Osteoblast (primary cell): Measurements from ENCODE around the gene MARCHF2. TPM values are rescaled to one million over a fixed set of nuclear protein-coding genes. Genes with fewer than 3 reads are reported as not detected.

Experiments used
- DNase-seq: peaks from one replicate; pipeline ENCODE4 v3.0.0; 2011; ENCODE audit warnings: low spot score, mixed read lengths; ENCODE audit not compliant: insufficient read length; ENCODE audit errors: missing footprints
- H2AFZ ChIP-seq: 2 replicates; pipeline ENCODE4 v1.6.0; 2011; ENCODE audit warnings: mild to moderate bottlenecking, low read length
- H3K27ac ChIP-seq: 2 replicates; pipeline ENCODE4 v1.5.1; 2011; ENCODE audit warnings: mild to moderate bottlenecking, low read depth, low read length, moderate library complexity
- H3K27me3 ChIP-seq: 2 replicates; pipeline ENCODE4 v1.6.0; 2012; ENCODE audit warnings: mild to moderate bottlenecking, control low read depth, inconsistent platforms, low read length, moderate library complexity; ENCODE audit not compliant: insufficient read depth
- H3K36me3 ChIP-seq: 2 replicates; pipeline ENCODE4 v1.5.1; 2011; ENCODE audit warnings: mild to moderate bottlenecking, low read length, control low read depth, moderate library complexity; ENCODE audit not compliant: insufficient read depth
- H3K4me1 ChIP-seq: 2 replicates; pipeline ENCODE4 v1.5.1; 2011; ENCODE audit warnings: mild to moderate bottlenecking, low read length, control low read depth, moderate library complexity; ENCODE audit not compliant: insufficient read depth
- H3K4me2 ChIP-seq: 2 replicates; pipeline ENCODE4 v1.6.0; 2011; ENCODE audit warnings: mild to moderate bottlenecking, low read length; ENCODE audit not compliant: insufficient read depth
- H3K4me3 ChIP-seq: fragments of 200-600 bp; sonication (generic); 3 replicates; pipeline ENCODE4 v1.5.1; 2012; ENCODE audit warnings: mild to moderate bottlenecking, low read length, inconsistent platforms; ENCODE audit not compliant: insufficient read depth
- H3K79me2 ChIP-seq: 2 replicates; pipeline ENCODE4 v1.6.0; 2012; ENCODE audit warnings: mild to moderate bottlenecking, low read length, control low read depth, inconsistent platforms; ENCODE audit not compliant: insufficient read depth
- H3K9me3 ChIP-seq: 2 replicates; pipeline ENCODE4 v1.5.1; 2011; ENCODE audit warnings: low read depth, low read length, control low read depth
- H4K20me1 ChIP-seq: 2 replicates; pipeline ENCODE4 v1.6.0; 2012; ENCODE audit warnings: mild to moderate bottlenecking, low read length, control low read depth; ENCODE audit not compliant: insufficient read depth
- total RNA-seq: library from RNA; depleted of rRNA; stranded (reverse); fragments of >200 nt; gene quantifications from 2 replicates; pipeline ENCODE4 v1.2.3, GENCODE V29; 2012
- TF ChIP-seq, protein P1 (sequence below): IDR thresholded peaks from 2 replicates; pipeline ENCODE4 v1.5.1; 2011; ENCODE audit warnings: mild to moderate bottlenecking, low read depth, low read length, moderate library complexity; ENCODE audit errors: extremely low read depth

The MARCHF2 gene
- total RNA-seq, 1 donor = 69.8 TPM

- peaks cover 37% of the 10 kb centered on the region for H3K4me1 ChIP-seq
- H3K79me2 ChIP-seq = peaks cover 97% of the 10 kb centered on the region
- H3K4me3 ChIP-seq = no peak overlapping the region
- H2AFZ ChIP-seq = no peak overlapping the region
- no peak for DNase-seq
- H3K27me3 ChIP-seq = no peaks in the 10 kb centered on the region
- H4K20me1 ChIP-seq = peaks cover 89% of the 10 kb centered on the region
- H3K27ac ChIP-seq = peak overlapping the region; percentile 91
- TF ChIP-seq, protein P1, sequence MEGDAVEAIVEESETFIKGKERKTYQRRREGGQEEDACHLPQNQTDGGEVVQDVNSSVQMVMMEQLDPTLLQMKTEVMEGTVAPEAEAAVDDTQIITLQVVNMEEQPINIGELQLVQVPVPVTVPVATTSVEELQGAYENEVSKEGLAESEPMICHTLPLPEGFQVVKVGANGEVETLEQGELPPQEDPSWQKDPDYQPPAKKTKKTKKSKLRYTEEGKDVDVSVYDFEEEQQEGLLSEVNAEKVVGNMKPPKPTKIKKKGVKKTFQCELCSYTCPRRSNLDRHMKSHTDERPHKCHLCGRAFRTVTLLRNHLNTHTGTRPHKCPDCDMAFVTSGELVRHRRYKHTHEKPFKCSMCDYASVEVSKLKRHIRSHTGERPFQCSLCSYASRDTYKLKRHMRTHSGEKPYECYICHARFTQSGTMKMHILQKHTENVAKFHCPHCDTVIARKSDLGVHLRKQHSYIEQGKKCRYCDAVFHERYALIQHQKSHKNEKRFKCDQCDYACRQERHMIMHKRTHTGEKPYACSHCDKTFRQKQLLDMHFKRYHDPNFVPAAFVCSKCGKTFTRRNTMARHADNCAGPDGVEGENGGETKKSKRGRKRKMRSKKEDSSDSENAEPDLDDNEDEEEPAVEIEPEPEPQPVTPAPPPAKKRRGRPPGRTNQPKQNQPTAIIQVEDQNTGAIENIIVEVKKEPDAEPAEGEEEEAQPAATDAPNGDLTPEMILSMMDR = no peak
- H3K36me3 ChIP-seq = peaks cover 41% of the 10 kb centered on the region
- no peaks in the 10 kb centered on the region for H3K9me3 ChIP-seq
- H3K4me2 ChIP-seq = peak overlapping the region; percentile 82
These were observed 45.3 kb downstream of the MARCHF2 start for GRCh38 chr19:8458380-8458779.

GRCh38 chr19:8459095-8459494 lies 46.0 kb downstream of the MARCHF2 start:
- Histone ChIP-seq H3K4me3 (no peak overlapping the region), H4K20me1 (peaks cover 89% of the 10 kb centered on the region), H3K4me1 (peaks cover 37% of the 10 kb centered on the region), H3K9me3 (no peaks in the 10 kb centered on the region), H3K36me3 (peaks cover 47% of the 10 kb centered on the region), H3K27ac (peak overlapping the region; percentile 91), H3K27me3 (no peaks in the 10 kb centered on the region), H3K4me2 (peak overlapping the region; percentile 82), H3K79me2 (peaks cover 97% of the 10 kb centered on the region), H2AFZ (no peak overlapping the region)
- TF ChIP-seq, protein P1 = no peak
- DNase-seq = no peak

DNA sequence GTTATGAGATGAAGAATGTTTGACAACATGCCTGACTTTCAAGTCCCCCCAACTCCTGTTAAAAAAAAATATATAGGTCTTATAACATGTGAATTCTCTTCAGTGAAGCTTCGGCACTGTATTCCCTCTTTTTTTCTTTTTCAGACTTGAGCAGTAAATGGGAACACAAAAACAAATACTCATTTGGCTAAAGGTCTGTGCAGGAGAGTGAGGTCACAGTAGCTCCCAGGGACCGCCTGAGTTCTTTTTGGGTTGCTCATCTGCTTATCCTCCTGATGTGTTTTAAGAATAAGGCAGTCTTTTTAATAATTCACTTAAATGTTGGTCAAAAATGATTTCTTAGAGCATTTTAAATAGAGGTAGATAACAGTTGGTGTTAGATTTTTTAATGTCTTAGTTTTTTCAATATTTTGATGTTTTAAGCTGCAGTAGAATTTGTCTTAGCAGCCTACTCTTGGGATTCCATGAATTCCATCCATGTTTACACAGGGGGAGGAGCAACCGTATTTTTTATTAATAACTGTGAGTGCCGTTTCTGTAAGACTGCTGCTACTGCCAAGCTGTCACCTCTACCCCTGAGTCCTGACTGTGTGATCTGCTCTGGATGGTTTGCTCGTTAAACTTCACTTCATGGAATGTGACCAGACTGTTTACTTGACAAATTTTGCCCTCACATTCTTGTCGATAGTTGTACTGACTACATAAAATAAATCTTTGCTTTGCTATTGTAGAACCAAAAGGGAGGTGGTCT lies 46.6 kb downstream of the MARCHF2 start:
- Histone ChIP-seq H3K27ac (peak overlapping the region; percentile 91), H3K27me3 (no peaks in the 10 kb centered on the region), H3K4me1 (peaks cover 37% of the 10 kb centered on the region), H3K79me2 (peaks cover 97% of the 10 kb centered on the region), H3K9me3 (no peaks in the 10 kb centered on the region), H4K20me1 (peaks cover 83% of the 10 kb centered on the region), H3K36me3 (peaks cover 52% of the 10 kb centered on the region), H3K4me3 (peak overlapping the region; percentile 49), H3K4me2 (peak overlapping the region; percentile 82), H2AFZ (no peak overlapping the region)
- DNase-seq = no peak
- TF ChIP-seq, protein P1 = no peak

DNA sequence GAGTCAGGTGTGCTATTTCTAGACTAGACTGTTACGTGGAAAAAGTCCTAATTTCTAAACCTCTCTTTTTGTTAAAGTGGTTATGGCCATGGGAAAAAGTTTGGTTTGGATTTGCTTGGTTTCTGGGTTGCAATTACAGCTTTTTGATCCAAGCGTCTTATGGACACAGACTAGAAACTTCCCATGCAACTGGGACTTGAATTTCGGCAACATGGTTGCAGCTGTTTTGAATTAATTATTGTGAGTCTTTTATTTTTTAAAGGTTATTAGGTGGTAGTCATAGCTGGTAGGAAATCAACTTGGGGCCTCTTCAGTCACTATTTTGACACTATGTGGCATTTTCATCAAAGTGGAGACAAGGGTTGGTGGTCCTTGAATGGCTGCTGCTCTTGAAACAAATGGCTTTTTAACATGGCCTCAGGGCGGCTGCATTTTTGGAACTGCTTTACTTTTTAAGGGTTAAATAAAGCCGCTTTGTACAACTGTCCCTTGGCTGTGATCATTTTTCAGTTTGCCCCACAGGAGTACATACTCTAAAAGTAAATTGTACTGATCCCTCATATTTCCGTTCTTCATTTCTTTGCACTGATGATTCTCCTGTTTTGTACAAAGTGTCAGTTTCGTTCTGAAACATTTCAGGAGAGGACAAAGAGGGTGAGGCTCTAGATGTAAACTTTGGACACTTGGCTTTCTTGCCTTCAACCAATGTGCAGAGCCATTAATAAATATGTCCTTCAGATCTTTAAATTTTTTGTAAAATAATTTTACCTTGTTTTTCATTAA lies 47.6 kb downstream of the MARCHF2 start:
- H3K9me3 ChIP-seq = no peaks in the 10 kb centered on the region
- peak overlapping the region; percentile 49 for H3K4me3 ChIP-seq
- H3K79me2 ChIP-seq = peaks cover 97% of the 10 kb centered on the region
- TF ChIP-seq, protein P1 = no peak
- H3K27me3 ChIP-seq = no peaks in the 10 kb centered on the region
- H3K27ac ChIP-seq = peak overlapping the region; percentile 91
- peaks cover 56% of the 10 kb centered on the region for H3K36me3 ChIP-seq
- peaks cover 76% of the 10 kb centered on the region for H4K20me1 ChIP-seq
- DNase-seq = no peak
- peak overlapping the region; percentile 82 for H3K4me2 ChIP-seq
- H2AFZ ChIP-seq = no peak overlapping the region
- peaks cover 37% of the 10 kb centered on the region for H3K4me1 ChIP-seq
